GM12878 (cell line): Measurements from ENCODE around the gene GTF2F2. TPM values are rescaled to one million over a fixed set of nuclear protein-coding genes. Genes with fewer than 3 reads are reported as not detected.

ENCODE experiments used
- ATAC-seq: fragments of 200-7000 bp; cut with Tn5 transposase; 3 replicates; pipeline ENCODE4 v1.9.1; 2020; ENCODE audit warnings: mild to moderate bottlenecking, moderate library complexity
- BruUV-seq: library from RNA; stranded (reverse); fragments of 400-500 nt; replicated peaks from 2 replicates; lab custom pipeline; 2021; lab: Mats Ljungman, UMichigan
- CTCF ChIA-PET: fragments of 300-600 bp; sonication (Branson Sonifier 250); formaldehyde crosslinking; extraction: SDS; loops from one replicate; lab custom pipeline; 2021; ENCODE audit warnings: inconsistent platforms; lab: Yijun Ruan, JAX
- POLR2A ChIA-PET: fragments of 350-600 bp; formaldehyde crosslinking; extraction: SDS; loops from one replicate; lab custom pipeline; 2021; ENCODE audit warnings: inconsistent platforms; lab: Charles Lee
- RAD21 ChIA-PET: fragments of 300-600 bp; sonication (Branson Sonifier 250); formaldehyde crosslinking; loops from one replicate; lab custom pipeline; 2023; ENCODE audit warnings: antibody characterized with exemption; ENCODE audit not compliant: unreplicated experiment; lab: Charles Lee
- SMC1A ChIA-PET: fragments of 300-600 bp; sonication (Branson Sonifier 250); formaldehyde crosslinking; loops from one replicate; lab custom pipeline; 2023; ENCODE audit not compliant: unreplicated experiment, uncharacterized antibody; lab: Charles Lee
- DNase-seq: peaks from one replicate; pipeline ENCODE4 v3.0.0-alpha.2; 2011; ENCODE audit warnings: low read depth, low spot score
- FAIRE-seq: peaks from 3 replicates; lab custom pipeline; 2011; peaks lifted over from hg19 to GRCh38; lab: Jason Lieb, UNC
- H2AFZ ChIP-seq: 2 replicates; pipeline ENCODE4 v1.6.0; 2011; ENCODE audit warnings: low read depth, low read length, control low read depth; ENCODE audit not compliant: control insufficient read depth
- H3K27ac ChIP-seq: 2 replicates; pipeline ENCODE4 v1.5.1; 2011; ENCODE audit warnings: control low read depth; ENCODE audit not compliant: control insufficient read depth, insufficient read depth
- H3K27me3 ChIP-seq, 2 experiments: replicated peaks in 1 of 2; 2 replicates each; pipeline versions ENCODE4 v1.6.0 to v1.6.1; 2011; ENCODE audit warnings: low read length in 1 of 2; ENCODE audit not compliant: control insufficient read depth in 2 of 2, insufficient read depth in 2 of 2
- H3K36me3 ChIP-seq, 2 experiments: 2 replicates each; pipeline ENCODE4 v1.5.1; 2011; ENCODE audit warnings: low read length in 1 of 2; ENCODE audit not compliant: control insufficient read depth in 2 of 2, insufficient read depth in 2 of 2
- H3K4me1 ChIP-seq: 2 replicates; pipeline ENCODE4 v1.6.1; 2011; ENCODE audit warnings: mild to moderate bottlenecking, low read length, moderate library complexity, mixed read lengths; ENCODE audit not compliant: control insufficient read depth, insufficient read depth
- H3K4me2 ChIP-seq: 2 replicates; pipeline ENCODE4 v1.6.0; 2011; ENCODE audit warnings: control low read depth; ENCODE audit not compliant: control insufficient read depth, insufficient read depth
- H3K4me3 ChIP-seq: fragments of 200-600 bp; sonication (generic); 2 replicates; pipeline ENCODE4 v1.5.1; 2016
- H3K79me2 ChIP-seq: 2 replicates; pipeline ENCODE4 v1.6.0; 2011; ENCODE audit warnings: low read length; ENCODE audit not compliant: control insufficient read depth, insufficient read depth
- H3K9ac ChIP-seq: 2 replicates; pipeline ENCODE4 v1.8.0; 2011; ENCODE audit warnings: low read length, control low read depth, mixed read lengths; ENCODE audit not compliant: control insufficient read depth, insufficient read depth
- H3K9me3 ChIP-seq: replicated peaks from 3 replicates; pipeline ENCODE4 v1.5.1; 2011; ENCODE audit warnings: mild to moderate bottlenecking, low read length; ENCODE audit not compliant: control insufficient read depth, insufficient read depth
- H4K20me1 ChIP-seq: 2 replicates; pipeline ENCODE4 v1.6.0; 2011; ENCODE audit not compliant: control insufficient read depth, insufficient read depth
- ATF2 ChIP-seq: IDR thresholded peaks from 2 replicates; pipeline ENCODE4 v1.6.1; 2012; ENCODE audit warnings: low read length, inconsistent platforms
- MEF2A ChIP-seq: IDR thresholded peaks from 2 replicates; pipeline ENCODE4 v1.6.1; 2011; ENCODE audit warnings: low read depth, mild to moderate bottlenecking, low read length, moderate library complexity; ENCODE audit not compliant: insufficient read depth
- NFXL1 ChIP-seq: fragments of 450-650 bp; IDR thresholded peaks from 2 replicates; pipeline ENCODE4 v1.6.1; 2017; ENCODE audit warnings: antibody characterized with exemption, mild to moderate bottlenecking, borderline replicate concordance
- NR2F1 ChIP-seq: fragments of 450-650 bp; conservative IDR thresholded peaks from 2 replicates; pipeline ENCODE4 v1.6.1; 2017; ENCODE audit warnings: mild to moderate bottlenecking
- REST ChIP-seq: IDR thresholded peaks from 2 replicates; pipeline ENCODE4 v1.6.1; 2012; ENCODE audit warnings: mild to moderate bottlenecking, low read depth, low read length
- SIX5 ChIP-seq: IDR thresholded peaks from 2 replicates; pipeline ENCODE4 v1.6.1; 2011; ENCODE audit warnings: mild to moderate bottlenecking, low read depth, low read length, moderate library complexity; ENCODE audit not compliant: severe bottlenecking
- SUZ12 ChIP-seq: fragments of 200-600 bp; sonication (generic); IDR thresholded peaks from one replicate; pipeline ENCODE4 v1.6.1; 2018; ENCODE audit warnings: antibody characterized with exemption, mild to moderate bottlenecking; ENCODE audit not compliant: unreplicated experiment
- TARDBP ChIP-seq: IDR thresholded peaks from 2 replicates; pipeline ENCODE4 v1.6.1; 2016; ENCODE audit warnings: borderline replicate concordance
- WGBS: methylation state at CpG from one replicate; pipeline ENCODE4 v1.1.6; 2016; ENCODE audit warnings: low lambda C conversion rate; ENCODE audit not compliant: insufficient replicate concordance, insufficient coverage; ENCODE audit errors: missing lambda C conversion rate; 5-methylcytosine and 5-hydroxymethylcytosine counted together
- in situ Hi-C: fragments of 300-500 bp; cut with MboI; formaldehyde crosslinking; loops from 9 replicates; pipeline ENCODE4 v1.14.3; 2018; ENCODE audit warnings: mixed read lengths
- intact Hi-C: fragments of 100-400 bp; cut with micrococcal nuclease; formaldehyde crosslinking; loops from one replicate; pipeline ENCODE4 v1.14.2; 2022; ENCODE audit not compliant: unreplicated experiment
- polyA plus RNA-seq, 11 experiments: library from polyadenylated mRNA; depleted of rRNA in 4 of 11; unstranded in 6 of 11; stranded (reverse) in 5 of 11; fragments of >200 nt; fragmentation: Nextera tagmentation in 4 of 11; fragmentation: Illumina TruSeq in 1 of 11; extraction: Ambion mirVana in 4 of 11; extraction: Trizol in 1 of 11; gene quantifications; 1 replicate in 1 of 11; 2 replicates in 10 of 11; pipeline versions ENCODE4 v1.2.1 to v1.2.3, GENCODE V29; 2011 to 2016; ENCODE audit warnings: inconsistent platforms in 2 of 11, missing spikeins in 2 of 11, low read depth in 1 of 11
- total RNA-seq, 4 experiments: library from RNA; depleted of rRNA in 3 of 4; stranded (reverse); fragments of >200 nt in 3 of 4; fragmentation: Illumina TruSeq in 1 of 4; extraction: Trizol in 1 of 4; gene quantifications; 2 replicates each; pipeline versions ENCODE4 v1.2.1 to v1.2.3, GENCODE V29; 2013 to 2021

The GTF2F2 gene
- total and polyA plus RNA-seq, 10 of the 15 experiments (the other 5 are each of a cell fraction or from before 2014, with no cell fraction given), result 14.5 to 30.8 (median 22.6) TPM

- TF ChIP-seq NFXL1, result no peak
- TF ChIP-seq ATF2, result no peak
- TF ChIP-seq REST, result no peak
- TF ChIP-seq SUZ12, result no peak
- TF ChIP-seq SIX5, result no peak
Measured at GRCh38 chr13:45104261-45104660, 16.0 kb upstream of the GTF2F2 start (continued).

- Histone ChIP-seq H2AFZ (no peak overlapping the region), H3K4me1 (peaks cover 9% of the 10 kb centered on the region; the same call in 1 of the 2 replicates), H3K79me2 (no peaks in the 10 kb centered on the region), H3K36me3 (no peaks in the 10 kb centered on the region), H3K9ac (no peak overlapping the region), H3K4me3 (no peak overlapping the region), H3K4me2 (no peak overlapping the region), H3K9me3 (no peaks in the 10 kb centered on the region), H3K27me3 (0 out of 4 replicates have a peak, but pooled peaks cover 0 to 2% of the 10 kb centered on the region in 2 experiments), H4K20me1 (no peaks in the 10 kb centered on the region), H3K27ac (no peak overlapping the region)
- in situ Hi-C loops (no loop called here), intact Hi-C loops (no loop called here)
- ChIA-PET RAD21 (interaction anchor here (1.2 kb wide), 1 partner anchor 58 kb away, joined by 3 read pairs; no protein-coding TSS in a partner anchor), SMC1A (interaction anchor here (0.8 kb wide), 1 partner anchor 10 kb away, joined by 3 read pairs; no protein-coding TSS in a partner anchor), CTCF (no interaction called here), POLR2A (no interaction called here)
- FAIRE-seq (no peak), DNase-seq (no peak), ATAC-seq (no peak)
- WGBS, result 76% methylated on average over 5 of the region's 5 CpGs
- BruUV-seq, result no TSS peak
- TF ChIP-seq MEF2A (no peak), TARDBP (no peak), NR2F1 (no peak)
Measured at GRCh38 chr13:45105895-45106294, 14.4 kb upstream of the GTF2F2 start.
